HG03196 (cell line): ENCODE data around the gene SAP30BP.

Source experiments
- ATAC-seq: cut with Tn5 transposase; IDR thresholded peaks from one replicate; pipeline ENCODE4 v1.9.1; 2021; ENCODE audit not compliant: unreplicated experiment

The SAP30BP gene

GRCh38 chr17:75736173-75736835 lies 69.2 kb downstream of the SAP30BP start:
- ATAC-seq: no peak

- no peak for ATAC-seq
Measured at GRCh38 chr17:75737133-75737962, 70.2 kb downstream of the SAP30BP start.

GRCh38 chr17:75738218-75738802 lies 71.2 kb downstream of the SAP30BP start:
- no peak for ATAC-seq

GRCh38 chr17:75739174-75739573 lies 72.0 kb downstream of the SAP30BP start:
- no peak for ATAC-seq

GRCh38 chr17:75739801-75740200 lies 72.7 kb downstream of the SAP30BP start:
- no peak for ATAC-seq

- no peak for ATAC-seq
Measured at GRCh38 chr17:75740215-75740614, 73.1 kb downstream of the SAP30BP start.

GRCh38 chr17:75740631-75741077 lies 73.5 kb downstream of the SAP30BP start:
- ATAC-seq: no peak

- no peak for ATAC-seq
Measured at GRCh38 chr17:75742337-75742736, 75.2 kb downstream of the SAP30BP start.

GRCh38 chr17:75743625-75744206 lies 76.6 kb downstream of the SAP30BP start:
- ATAC-seq: no peak

GRCh38 chr17:75748706-75749105 lies 81.6 kb downstream of the SAP30BP start:
- ATAC-seq: no peak

- peak; percentile 43 for ATAC-seq
Measured at GRCh38 chr17:75749545-75750389, 82.6 kb downstream of the SAP30BP start.

GRCh38 chr17:75750661-75751423 lies 83.7 kb downstream of the SAP30BP start:
- no peak for ATAC-seq

GRCh38 chr17:75751676-75752404 lies 84.7 kb downstream of the SAP30BP start:
- ATAC-seq: no peak

- no peak for ATAC-seq
Measured at GRCh38 chr17:75752405-75752709, 85.2 kb downstream of the SAP30BP start.

- ATAC-seq: no peak
Measured at GRCh38 chr17:75752802-75753513, 85.8 kb downstream of the SAP30BP start.

- peak; percentile 59 for ATAC-seq
Measured at GRCh38 chr17:75753514-75754377, 86.6 kb downstream of the SAP30BP start.

GRCh38 chr17:75754378-75755204 lies 87.5 kb downstream of the SAP30BP start:
- no peak for ATAC-seq
